Measurements from ENCODE around the gene RAB37.

RAB37 gene

GRCh38 chr17:74779501-74779900 lies 42.4 kb downstream of the RAB37 start:
- Histone ChIP-seq H3K9me3 (ENCODE audit: control insufficient read depth, insufficient read depth, low read depth, low read length) (no peaks in the 10 kb centered on the region), H3K4me1 (ENCODE audit: control insufficient read depth, insufficient read depth, low read length) (peaks cover 3% of the 10 kb centered on the region; the same call in 1 of the 2 replicates), H3K36me3 (ENCODE audit: control insufficient read depth in 2 of 2, insufficient read depth in 1 of 2, low read length in 2 of 2) (peaks cover 3 to 36% of the 10 kb centered on the region in 2 experiments; a peak in 2 of 3 replicates), H3K4me3 (ENCODE audit: low read depth, low read length) (no peak overlapping the region), H3K27ac (ENCODE audit: extremely low read depth, low read depth, low read length) (no peak overlapping the region)
- ChIA-PET POLR2A (interaction anchor here (0.6 to 1.9 kb wide), 5 partner anchors 10 to 93 kb away, joined by 3 to 4 read pairs (median 4); partner anchors contain the start of gene FDXR), CTCF (interaction anchor here (0.5 to 12.4 kb wide), 8 partner anchors 12 to 1173 kb away, joined by 3 to 120 read pairs (median 3); no protein-coding TSS in a partner anchor)
- no peak for TF ChIP-seq ZNF768 (tag by site-specific recombination; IDR thresholded peaks at IDR 0.05)
- TF ChIP-seq ZFHX2 (tag by site-specific recombination; conservative IDR thresholded peaks at IDR 0.05) = 0 out of 2 replicates have a peak, but pooled peaks have one; percentile 7

GRCh38 chr17:74779948-74780400 lies 42.9 kb downstream of the RAB37 start:
- peaks cover 3 to 38% of the 10 kb centered on the region in 2 experiments; a peak in 2 of 3 replicates for H3K36me3 ChIP-seq (ENCODE audit: control insufficient read depth in 2 of 2, insufficient read depth in 1 of 2, low read length in 2 of 2)
- no peak overlapping the region for H3K27ac ChIP-seq (ENCODE audit: extremely low read depth, low read depth, low read length)
- ChIA-PET POLR2A (interaction anchor here (0.8 to 1.9 kb wide), 2 partner anchors 82 to 93 kb away, joined by 3 to 4 read pairs; partner anchors contain the start of gene FDXR), CTCF (interaction anchor here (0.6 to 12.4 kb wide), 5 partner anchors 12 to 1173 kb away, joined by 3 to 120 read pairs (median 3); no protein-coding TSS in a partner anchor)
- peaks cover 3% of the 10 kb centered on the region; the same call in 1 of the 2 replicates for H3K4me1 ChIP-seq (ENCODE audit: control insufficient read depth, insufficient read depth, low read length)
- no peak overlapping the region for H3K4me3 ChIP-seq (ENCODE audit: low read depth, low read length)
- no peaks in the 10 kb centered on the region for H3K9me3 ChIP-seq (ENCODE audit: control insufficient read depth, insufficient read depth, low read depth, low read length)
- TF ChIP-seq ZNF658 (tag by site-specific recombination; IDR thresholded peaks at IDR 0.05) (no peak), KLF10 (tag by site-specific recombination; IDR thresholded peaks at IDR 0.05) (no peak), ZNF239 (tag by site-specific recombination; IDR thresholded peaks at IDR 0.05) (no peak), ZBTB11 (tag by site-specific recombination; conservative IDR thresholded peaks at IDR 0.05; ENCODE audit: low read depth) (no peak), SCRT2 (tag by site-specific recombination; IDR thresholded peaks at IDR 0.05) (no peak), KLF7 (tag by site-specific recombination; IDR thresholded peaks at IDR 0.05; ENCODE audit: borderline replicate concordance) (no peak), YY2 (tag by site-specific recombination; IDR thresholded peaks at IDR 0.05) (no peak), AEBP2 (tag by site-specific recombination; IDR thresholded peaks at IDR 0.05; ENCODE audit: borderline replicate concordance) (no peak), ZNF544 (tag by site-specific recombination; IDR thresholded peaks at IDR 0.05) (no peak), HOXC10 (CRISPR knock-in tag; IDR thresholded peaks at IDR 0.05) (no peak), ZNF416 (tag by site-specific recombination; IDR thresholded peaks at IDR 0.05) (no peak), ZBTB20 (tag by site-specific recombination; IDR thresholded peaks at IDR 0.05) (no peak), ZNF175 (tag by site-specific recombination; IDR thresholded peaks at IDR 0.05) (no peak)

- peaks cover 3% of the 10 kb centered on the region; the same call in 1 of the 2 replicates for H3K4me1 ChIP-seq (ENCODE audit: control insufficient read depth, insufficient read depth, low read length)
- peaks cover 3 to 45% of the 10 kb centered on the region in 2 experiments; a peak in 2 of 3 replicates for H3K36me3 ChIP-seq (ENCODE audit: control insufficient read depth in 2 of 2, insufficient read depth in 1 of 2, low read length in 2 of 2)
- no peak overlapping the region for H3K27ac ChIP-seq (ENCODE audit: extremely low read depth, low read depth, low read length)
- ChIA-PET POLR2A (interaction anchor here (0.6 to 1.9 kb wide), 2 partner anchors 33 to 92 kb away, joined by 4 read pairs; partner anchors contain the start of gene FDXR), CTCF (interaction anchor here (0.6 to 12.4 kb wide), 10 partner anchors 11 to 324 kb away, joined by 3 to 120 read pairs (median 3); no protein-coding TSS in a partner anchor)
- no peaks in the 10 kb centered on the region for H3K9me3 ChIP-seq (ENCODE audit: control insufficient read depth, insufficient read depth, low read depth, low read length)
- no peak overlapping the region for H3K4me3 ChIP-seq (ENCODE audit: low read depth, low read length)
- no peak for TF ChIP-seq SETDB1 (IDR thresholded peaks at IDR 0.05; ENCODE audit: insufficient read length, low read length)
- no peak for TF ChIP-seq PRDM10 (tag by site-specific recombination; IDR thresholded peaks at IDR 0.05)
- TF ChIP-seq ZNF133 (tag by site-specific recombination; IDR thresholded peaks at IDR 0.05) = no peak
- TF ChIP-seq HIC1 (tag by site-specific recombination; IDR thresholded peaks at IDR 0.05) = no peak
These were observed 43.6 kb downstream of the RAB37 start for GRCh38 chr17:74780443-74781238.

All from HEK293 (cell line).